Smooth muscle cell (in vitro differentiated cells): ENCODE results near the gene NRIP1. TPM values are rescaled to one million over a fixed set of nuclear protein-coding genes. Genes with fewer than 3 reads are reported as not detected.

Source experiments
- DNase-seq: peaks from one replicate; lab custom pipeline; 2025; ENCODE audit not compliant: unreplicated experiment; lab: John Stamatoyannopoulos, UW
- H2AFZ ChIP-seq: fragments of 200-600 bp; sonication (generic); 2 replicates; pipeline ENCODE4 v1.6.0; 2016; ENCODE audit warnings: antibody characterized with exemption, low read depth, mild to moderate bottlenecking
- H3F3A ChIP-seq: fragments of 200-600 bp; sonication (generic); 2 replicates; pipeline ENCODE4 v1.6.0; 2017; ENCODE audit warnings: antibody characterized with exemption, low read depth
- H3K27ac ChIP-seq: fragments of 200-600 bp; sonication (generic); 2 replicates; pipeline ENCODE4 v1.5.1; 2016; ENCODE audit warnings: low read depth, mild to moderate bottlenecking
- H3K27me3 ChIP-seq: fragments of 200-600 bp; sonication (generic); 2 replicates; pipeline ENCODE4 v1.6.1; 2016; ENCODE audit warnings: low read depth, mild to moderate bottlenecking
- H3K36me3 ChIP-seq: fragments of 200-600 bp; sonication (generic); 2 replicates; pipeline ENCODE4 v1.5.1; 2016; ENCODE audit warnings: low read depth
- H3K4me1 ChIP-seq: fragments of 200-600 bp; sonication (generic); 2 replicates; pipeline ENCODE4 v1.5.1; 2016; ENCODE audit warnings: low read depth
- H3K4me2 ChIP-seq: fragments of 200-600 bp; sonication (generic); 2 replicates; pipeline ENCODE4 v1.6.0; 2016; ENCODE audit warnings: mild to moderate bottlenecking
- H3K4me3 ChIP-seq: fragments of 200-600 bp; sonication (generic); 2 replicates; pipeline ENCODE4 v1.5.1; 2016; ENCODE audit warnings: mild to moderate bottlenecking
- H3K79me2 ChIP-seq: fragments of 200-600 bp; sonication (generic); 2 replicates; pipeline ENCODE4 v1.6.0; 2016; ENCODE audit warnings: low read depth, mild to moderate bottlenecking
- H3K9ac ChIP-seq: fragments of 200-600 bp; sonication (generic); 2 replicates; pipeline ENCODE4 v1.6.0; 2016; ENCODE audit warnings: low read depth
- H3K9me3 ChIP-seq: fragments of 200-600 bp; sonication (generic); replicated peaks from 2 replicates; pipeline ENCODE4 v1.5.1; 2016; ENCODE audit warnings: low read depth
- H4K20me1 ChIP-seq: fragments of 200-600 bp; sonication (generic); 2 replicates; pipeline ENCODE4 v1.6.0; 2016; ENCODE audit warnings: low read depth
- WGBS: methylation state at CpG from one replicate; pipeline ENCODE4 v1.1.7; 2016; ENCODE audit warnings: low lambda C conversion rate; 5-methylcytosine and 5-hydroxymethylcytosine counted together
- polyA plus RNA-seq: library from polyadenylated mRNA; unstranded; fragments of >200 nt; fragmentation: Nextera tagmentation; extraction: Ambion mirVana; gene quantifications from 2 replicates; pipeline ENCODE4 v1.2.1, GENCODE V29; 2016
- total RNA-seq: library from RNA; depleted of rRNA; stranded (reverse); fragments of >200 nt; gene quantifications from 2 replicates; pipeline ENCODE4 v1.2.3, GENCODE V29; 2014
- TF ChIP-seq, protein P1 (sequence below): fragments of 200-600 bp; sonication (generic); IDR thresholded peaks from 2 replicates; pipeline ENCODE4 v1.5.1; 2017; ENCODE audit warnings: borderline replicate concordance, mild to moderate bottlenecking, antibody characterized with exemption; ENCODE audit not compliant: insufficient read depth, poor library complexity, severe bottlenecking

NRIP1 gene
- total and polyA plus RNA-seq, 2 experiments from 2014 or later: 5.1 to 26.0 TPM

GRCh38 chr21:15050568-15051377 is 14.0 kb downstream of the NRIP1 start:
- Histone ChIP-seq H4K20me1 (peaks cover 100% of the 10 kb centered on the region), H3K4me3 (peak overlapping the region; percentile 7), H3K27me3 (no peaks in the 10 kb centered on the region), H3K36me3 (no peaks in the 10 kb centered on the region), H3K4me1 (peaks cover 23% of the 10 kb centered on the region), H2AFZ (no peak overlapping the region), H3F3A (no peaks in the 10 kb centered on the region), H3K27ac (no peak overlapping the region), H3K79me2 (peaks cover 100% of the 10 kb centered on the region), H3K9ac (no peak overlapping the region), H3K9me3 (no peaks in the 10 kb centered on the region), H3K4me2 (no peak overlapping the region)
- WGBS: 65% methylated on average over 11 of the region's 11 CpGs
- no peak for DNase-seq
- TF ChIP-seq, protein P1, sequence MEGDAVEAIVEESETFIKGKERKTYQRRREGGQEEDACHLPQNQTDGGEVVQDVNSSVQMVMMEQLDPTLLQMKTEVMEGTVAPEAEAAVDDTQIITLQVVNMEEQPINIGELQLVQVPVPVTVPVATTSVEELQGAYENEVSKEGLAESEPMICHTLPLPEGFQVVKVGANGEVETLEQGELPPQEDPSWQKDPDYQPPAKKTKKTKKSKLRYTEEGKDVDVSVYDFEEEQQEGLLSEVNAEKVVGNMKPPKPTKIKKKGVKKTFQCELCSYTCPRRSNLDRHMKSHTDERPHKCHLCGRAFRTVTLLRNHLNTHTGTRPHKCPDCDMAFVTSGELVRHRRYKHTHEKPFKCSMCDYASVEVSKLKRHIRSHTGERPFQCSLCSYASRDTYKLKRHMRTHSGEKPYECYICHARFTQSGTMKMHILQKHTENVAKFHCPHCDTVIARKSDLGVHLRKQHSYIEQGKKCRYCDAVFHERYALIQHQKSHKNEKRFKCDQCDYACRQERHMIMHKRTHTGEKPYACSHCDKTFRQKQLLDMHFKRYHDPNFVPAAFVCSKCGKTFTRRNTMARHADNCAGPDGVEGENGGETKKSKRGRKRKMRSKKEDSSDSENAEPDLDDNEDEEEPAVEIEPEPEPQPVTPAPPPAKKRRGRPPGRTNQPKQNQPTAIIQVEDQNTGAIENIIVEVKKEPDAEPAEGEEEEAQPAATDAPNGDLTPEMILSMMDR: no peak

DNA sequence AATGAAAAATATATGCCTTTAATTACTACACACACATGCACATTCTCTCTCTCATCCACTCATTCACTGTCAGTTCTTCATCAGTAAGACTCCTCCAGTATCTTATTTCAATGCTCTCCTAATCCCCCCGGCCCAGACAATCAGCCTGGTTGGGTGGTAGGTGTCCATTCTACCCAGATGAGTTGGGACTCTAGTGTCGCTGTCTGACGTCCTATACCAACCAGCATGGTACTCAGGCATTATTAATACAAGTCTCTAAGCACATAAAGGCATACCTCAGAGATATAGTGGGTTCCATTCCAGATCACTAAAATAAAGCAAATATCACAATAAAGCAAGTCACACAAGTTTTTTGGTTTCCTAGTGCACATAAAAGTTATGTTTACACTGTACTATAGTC is 19.8 kb downstream of the NRIP1 start:
- H3F3A ChIP-seq: no peaks in the 10 kb centered on the region
- no peaks in the 10 kb centered on the region for H3K36me3 ChIP-seq
- H3K4me1 ChIP-seq: no peaks in the 10 kb centered on the region
- TF ChIP-seq, protein P1: no peak
- no peak overlapping the region for H3K9ac ChIP-seq
- no peak for DNase-seq
- H4K20me1 ChIP-seq: peaks cover 94% of the 10 kb centered on the region
- H3K4me2 ChIP-seq: no peak overlapping the region
- no peaks in the 10 kb centered on the region for H3K27me3 ChIP-seq
- H3K9me3 ChIP-seq: no peaks in the 10 kb centered on the region
- no peak overlapping the region for H2AFZ ChIP-seq
- WGBS: 95% methylated on average over 3 of the region's 3 CpGs
- no peak overlapping the region for H3K27ac ChIP-seq
- H3K4me3 ChIP-seq: no peak overlapping the region
- peaks cover 100% of the 10 kb centered on the region for H3K79me2 ChIP-seq

DNA sequence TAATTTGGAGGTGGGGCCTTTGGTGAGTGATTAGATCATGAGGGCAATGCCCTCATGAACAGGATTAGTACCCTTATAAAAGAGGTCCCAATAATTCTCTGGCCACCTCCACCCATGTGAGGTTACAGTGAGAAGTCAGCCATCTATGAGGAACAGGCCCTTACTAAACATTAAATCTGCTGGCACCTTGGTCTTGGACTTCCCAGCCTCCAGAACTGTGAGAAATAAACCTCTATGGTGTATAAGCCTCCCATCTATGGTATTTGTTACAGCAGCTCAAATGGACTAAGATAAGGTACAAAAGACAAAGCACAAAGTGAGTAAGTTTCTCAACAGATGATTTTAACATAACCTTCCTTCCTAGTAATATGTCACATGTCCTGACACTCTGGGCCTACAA is 22.3 kb downstream of the NRIP1 start:
- Histone ChIP-seq H2AFZ (no peak overlapping the region), H3K36me3 (no peaks in the 10 kb centered on the region), H3K27me3 (no peaks in the 10 kb centered on the region), H3K9ac (no peak overlapping the region), H3K9me3 (no peaks in the 10 kb centered on the region), H3K79me2 (peaks cover 100% of the 10 kb centered on the region), H4K20me1 (peaks cover 92% of the 10 kb centered on the region), H3F3A (no peaks in the 10 kb centered on the region), H3K4me2 (no peak overlapping the region), H3K4me1 (no peaks in the 10 kb centered on the region), H3K27ac (no peak overlapping the region), H3K4me3 (no peak overlapping the region)
- TF ChIP-seq, protein P1: no peak
- DNase-seq: no peak
